ENCODE measurements around the gene HSPB3.
"Not testable (repeated sequence)": the region's sequence is repeated elsewhere in the genome, so short reads cannot be mapped to it uniquely, and the experiment has no call there.

The HSPB3 gene

DNA sequence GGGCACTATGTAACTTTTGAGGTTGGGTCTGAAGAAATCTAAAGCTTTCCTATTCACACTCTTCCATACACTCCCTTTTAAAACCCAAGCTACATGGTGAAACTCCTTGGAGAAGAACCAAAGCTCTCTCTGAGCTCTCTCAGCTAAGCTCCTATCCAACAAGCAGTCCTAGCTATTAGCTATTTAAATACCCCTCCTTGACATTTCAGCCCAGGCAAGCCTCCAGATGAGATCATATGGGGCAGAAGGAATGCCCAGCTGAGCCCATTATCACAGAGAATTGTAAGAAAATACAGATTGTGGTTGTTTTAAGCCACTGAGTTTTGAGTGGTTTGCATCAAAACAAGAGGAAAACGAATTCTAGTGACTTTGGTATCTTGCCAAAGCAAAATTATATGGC is 15.2 kb downstream of the HSPB3 start:
- no peak for TF ChIP-seq POLR2A (IDR thresholded peaks at IDR 0.05; ENCODE audit: low read length)
- no peak for TF ChIP-seq GATA1 (IDR thresholded peaks at IDR 0.05; ENCODE audit: low read depth, low read length)
- DNase-seq, result peak in 1 of 2 experiments; percentile 9

DNA sequence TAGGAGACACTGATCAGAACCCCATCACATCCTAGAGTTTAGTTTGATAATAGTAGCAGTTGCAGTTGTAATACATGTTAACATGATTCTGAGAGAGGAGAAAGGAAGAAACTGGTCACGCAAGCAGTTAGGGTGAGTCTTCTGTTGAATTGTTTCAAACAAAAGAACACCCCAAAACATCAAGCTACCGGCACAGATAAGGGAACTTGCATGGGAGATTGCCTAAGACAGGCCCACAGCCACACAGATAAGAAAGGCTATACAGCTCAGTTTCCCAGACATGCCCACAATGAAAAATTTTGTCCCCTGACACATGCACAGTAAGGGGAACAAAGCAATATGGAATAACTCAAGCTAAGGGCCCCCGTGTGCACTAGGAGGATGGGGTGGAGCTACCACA is 15.9 kb downstream of the HSPB3 start:
- peak; percentile 9 to 55 for DNase-seq
- TF ChIP-seq POLR2A (IDR thresholded peaks at IDR 0.05; ENCODE audit: low read length) (no peak), GATA1 (IDR thresholded peaks at IDR 0.05; ENCODE audit: low read depth, low read length) (no peak)

DNA sequence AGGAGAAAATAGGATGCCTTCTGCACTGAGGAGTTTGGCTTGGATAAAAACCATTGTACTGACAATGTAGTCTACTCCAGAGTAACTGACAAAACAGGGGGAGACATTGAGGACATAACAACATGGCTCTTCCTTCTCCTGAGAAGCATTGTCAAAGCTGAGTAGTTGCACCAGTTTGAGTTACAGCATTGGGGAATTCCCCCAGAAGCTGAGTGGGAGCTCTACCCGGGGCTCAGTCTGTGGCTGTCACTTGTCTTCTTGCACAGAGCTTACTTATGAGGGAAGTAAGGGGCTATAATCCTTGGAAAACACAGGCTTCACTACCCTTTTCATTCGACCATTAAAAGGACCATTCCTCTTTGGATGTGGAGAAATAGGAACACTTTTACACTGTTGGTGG is 21.2 kb downstream of the HSPB3 start:
- TF ChIP-seq GATA1 (IDR thresholded peaks at IDR 0.05; ENCODE audit: low read depth, low read length) (no peak), POLR2A (IDR thresholded peaks at IDR 0.05; ENCODE audit: low read length) (no peak)
- DNase-seq, result no peak

DNA sequence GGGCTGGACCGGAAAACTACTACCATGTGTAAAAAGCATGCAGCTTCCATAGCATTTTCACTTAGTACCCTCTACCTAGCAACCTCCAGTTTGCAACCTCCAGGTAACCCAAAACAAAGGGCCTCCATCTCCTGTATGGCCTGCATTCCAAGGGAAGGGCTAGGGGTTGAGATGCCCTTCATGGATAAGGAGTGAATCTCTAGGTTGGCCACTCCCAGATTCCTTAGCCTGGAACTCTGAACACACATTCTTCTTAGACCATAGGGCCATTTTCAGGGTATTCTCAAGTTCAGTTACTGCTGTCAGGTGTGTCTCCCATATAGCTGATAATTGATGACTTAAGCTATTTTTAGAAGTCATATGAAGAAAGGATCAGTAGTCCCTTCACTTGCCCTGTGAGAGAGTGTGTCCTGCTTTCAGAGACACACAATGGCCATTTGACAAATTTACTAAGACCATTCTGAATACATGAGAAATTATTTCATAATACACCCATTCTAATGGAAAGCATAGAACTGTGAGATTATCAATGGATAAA is 22.5 kb downstream of the HSPB3 start:
- TF ChIP-seq GATA1 (IDR thresholded peaks at IDR 0.05; ENCODE audit: low read depth, low read length) (no peak), POLR2A (IDR thresholded peaks at IDR 0.05; ENCODE audit: low read length) (no peak)
- no peak for DNase-seq

DNA sequence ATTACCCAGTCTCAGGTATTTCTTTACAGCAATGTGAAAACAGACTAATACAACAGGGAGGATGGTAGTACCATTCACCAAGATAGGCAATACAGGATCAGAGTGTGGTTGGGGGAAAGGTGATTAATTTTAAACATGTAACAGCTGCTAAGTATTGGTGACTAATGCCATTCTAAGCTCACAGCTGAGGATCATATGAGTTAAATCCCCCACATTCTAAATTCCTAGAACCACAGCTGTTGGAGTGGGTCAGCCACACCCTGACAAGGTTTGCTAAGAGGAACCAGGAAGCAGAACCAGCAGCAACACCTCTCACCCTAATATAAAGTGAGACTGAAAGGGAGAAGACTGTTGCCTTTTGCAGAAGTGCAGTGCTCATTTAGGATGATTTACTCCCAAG is 24.8 kb downstream of the HSPB3 start:
- no peak for DNase-seq
- TF ChIP-seq POLR2A (IDR thresholded peaks at IDR 0.05; ENCODE audit: low read length), result no peak
- TF ChIP-seq GATA1 (IDR thresholded peaks at IDR 0.05; ENCODE audit: low read depth, low read length), result no peak

DNA sequence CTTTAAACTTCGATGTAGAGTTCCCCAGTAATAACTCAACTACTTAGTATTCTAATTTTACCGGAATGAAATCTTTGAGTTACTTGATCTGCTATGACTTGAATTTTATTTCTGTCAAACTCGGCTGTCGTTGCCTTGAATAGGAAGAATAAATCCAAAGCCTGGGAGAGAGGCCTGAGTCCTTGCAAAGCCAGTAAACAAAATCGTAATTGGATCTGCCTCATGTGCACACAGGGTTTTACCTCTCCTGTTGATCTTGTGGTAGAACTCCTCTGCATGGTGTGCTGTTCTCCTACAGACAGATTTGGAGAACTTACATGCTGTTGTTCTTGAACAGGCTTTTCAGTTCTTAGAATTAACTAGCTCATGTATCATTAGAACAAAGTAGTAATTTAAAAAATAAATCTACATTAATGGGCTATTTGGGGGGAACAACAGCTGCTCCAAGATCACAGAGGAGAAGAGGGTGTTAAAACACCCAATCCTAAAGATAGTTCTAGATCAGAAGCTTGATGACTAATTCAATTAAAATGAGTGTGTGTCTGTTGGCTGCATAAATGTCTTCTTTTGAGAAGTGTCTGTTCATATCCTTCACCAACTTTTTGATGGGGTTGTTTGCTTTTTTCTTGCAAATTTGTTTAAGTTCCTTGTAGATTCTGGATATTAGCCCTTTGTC is 28.9 kb downstream of the HSPB3 start:
- TF ChIP-seq GATA1 (IDR thresholded peaks at IDR 0.05; ENCODE audit: low read depth, low read length) (no peak), POLR2A (IDR thresholded peaks at IDR 0.05; ENCODE audit: low read length) (no peak)
- DNase-seq, result no peak

DNA sequence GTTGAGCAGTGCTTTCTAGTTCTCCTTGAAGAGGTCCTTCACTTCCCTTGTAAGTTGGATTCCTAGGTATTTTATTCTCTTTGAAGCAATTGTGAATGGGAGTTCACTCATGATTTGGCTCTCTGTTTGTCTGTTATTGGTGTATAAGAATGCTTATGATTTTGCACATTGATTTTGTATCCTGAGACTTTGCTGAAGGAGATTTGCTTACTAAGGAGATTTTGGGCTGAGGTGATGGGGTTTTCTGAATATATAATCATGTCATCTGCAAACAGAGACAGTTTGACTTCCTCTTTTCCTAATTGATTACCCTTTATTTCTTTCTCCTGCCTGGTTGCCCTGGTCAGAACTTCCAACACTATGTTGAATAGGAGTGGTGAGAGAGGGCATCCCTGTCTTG is 30.2 kb downstream of the HSPB3 start:
- not testable (repeated sequence) for DNase-seq

DNA sequence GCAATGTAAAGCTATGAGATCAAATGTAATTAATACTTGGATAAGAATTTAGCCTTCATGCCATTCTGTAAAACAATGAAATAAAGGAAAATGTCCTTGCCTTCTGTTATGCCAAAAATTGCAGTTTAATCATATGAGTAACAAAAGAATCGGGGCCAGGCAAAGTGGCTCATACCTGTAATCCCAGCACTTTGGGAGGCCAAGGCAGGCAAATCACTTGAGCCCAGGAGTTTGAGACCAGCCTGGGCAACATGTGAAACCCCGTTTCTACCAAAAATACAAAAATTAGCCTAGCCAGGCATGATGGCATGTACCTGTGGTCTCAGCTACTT is 34.1 kb downstream of the HSPB3 start:
- not testable (repeated sequence) for DNase-seq

DNA sequence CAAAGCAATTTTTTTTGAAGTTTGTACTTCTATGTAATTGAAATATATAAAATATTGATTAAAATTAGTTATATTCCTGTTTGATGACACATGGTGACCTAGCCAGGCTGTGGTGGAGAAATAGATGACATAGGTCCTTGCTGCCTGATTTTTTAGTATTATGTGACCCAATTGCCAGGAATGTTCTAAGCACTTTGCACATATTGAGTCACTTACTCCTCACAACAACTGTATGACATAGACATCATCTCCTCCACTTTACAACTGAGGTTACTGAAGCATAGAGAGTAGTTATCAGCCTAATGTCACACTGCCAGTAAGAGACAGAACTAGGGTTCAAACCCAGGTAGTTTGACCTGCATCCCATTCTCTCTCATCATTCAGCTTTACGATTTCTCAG is 35.8 kb downstream of the HSPB3 start:
- TF ChIP-seq GATA1 (IDR thresholded peaks at IDR 0.05; ENCODE audit: low read depth, low read length), result no peak
- no peak for DNase-seq

DNA sequence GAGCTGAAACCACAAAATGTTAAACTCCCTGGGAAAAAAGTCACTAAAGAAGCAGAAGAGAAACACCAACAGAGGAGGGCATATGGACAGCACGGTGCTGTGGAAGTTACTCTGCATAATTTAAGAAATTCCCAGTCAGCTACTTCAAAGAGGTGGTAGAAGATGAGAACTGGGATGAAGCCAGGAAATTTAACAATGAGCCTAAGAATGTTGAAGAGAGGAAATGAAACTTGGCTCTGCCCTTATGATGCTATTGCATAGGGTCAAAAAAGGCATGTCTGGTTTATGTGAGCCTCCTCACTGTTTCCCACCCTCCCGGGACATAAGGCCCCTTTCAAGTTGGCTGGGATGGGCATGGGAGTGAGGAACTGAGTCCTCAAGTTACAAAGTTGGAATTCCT is 36.7 kb downstream of the HSPB3 start:
- DNase-seq, result no peak
- TF ChIP-seq GATA1 (IDR thresholded peaks at IDR 0.05; ENCODE audit: low read depth, low read length), result no peak
- no peak for TF ChIP-seq POLR2A (IDR thresholded peaks at IDR 0.05; ENCODE audit: low read length)

DNA sequence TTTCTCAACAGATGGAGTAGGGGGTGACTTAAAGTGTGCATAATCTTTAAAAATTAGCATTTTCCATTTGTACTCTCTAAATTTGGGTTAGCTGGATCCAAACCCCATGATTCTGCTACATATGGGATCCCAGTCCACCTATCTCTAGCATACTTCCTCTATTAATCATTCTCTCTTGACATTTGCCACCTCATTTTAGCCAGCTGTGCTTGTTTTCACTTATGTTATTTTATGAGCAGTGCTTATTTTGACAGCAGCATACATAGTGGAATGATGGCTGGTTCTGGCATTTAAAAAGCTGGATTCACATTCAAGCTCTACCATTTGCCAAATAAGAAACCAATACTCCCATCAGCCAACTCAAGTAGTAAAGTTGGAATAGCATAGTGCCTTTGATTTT is 39.5 kb downstream of the HSPB3 start:
- no peak for DNase-seq
- no peak for TF ChIP-seq POLR2A (IDR thresholded peaks at IDR 0.05; ENCODE audit: low read length)
- TF ChIP-seq GATA1 (IDR thresholded peaks at IDR 0.05; ENCODE audit: low read depth, low read length), result no peak
